GM10266 (cell line): ENCODE measurements around the gene PDCD1.
A peak's percentile ranks its signal among the peaks of the same experiment; 100 is the strongest.

Experiments used
- DNase-seq: peaks from one replicate; pipeline ENCODE4 v3.0.0; 2012; ENCODE audit errors: extremely low spot score
- CTCF ChIP-seq: IDR thresholded peaks from 2 replicates; pipeline ENCODE4 v1.5.1; 2012; ENCODE audit warnings: mild to moderate bottlenecking, low read depth; ENCODE audit not compliant: control insufficient read depth, insufficient read depth; ENCODE audit errors: missing control alignments

Gene PDCD1

GRCh38 chr2:241862093-241862492 lies 3.4 kb upstream of the PDCD1 start:
- no peak for TF ChIP-seq CTCF
- DNase-seq, result no peak

- no peak for TF ChIP-seq CTCF
- no peak for DNase-seq
These were observed 2.6 kb upstream of the PDCD1 start for GRCh38 chr2:241861264-241861663.

- peak; percentile 10 for TF ChIP-seq CTCF
- no peak for DNase-seq
These were observed 1.7 kb upstream of the PDCD1 start for GRCh38 chr2:241860184-241861078.

- TF ChIP-seq CTCF, result no peak
- DNase-seq, result peak; percentile 87
These were observed 916 bp upstream of the PDCD1 start for GRCh38 chr2:241859436-241860183.

GRCh38 chr2:241859017-241859435 lies 332 bp upstream of the PDCD1 start:
- DNase-seq, result no peak
- peak; percentile 6 for TF ChIP-seq CTCF

GRCh38 chr2:241857572-241858121 lies 1.0 kb downstream of the PDCD1 start:
- TF ChIP-seq CTCF, result no peak
- no peak for DNase-seq
